GM19468 (cell line): Measurements from ENCODE around the gene SORL1-AS1.
"Not testable (repeated sequence)": the region's sequence is repeated elsewhere in the genome, so short reads cannot be mapped to it uniquely, and the experiment has no call there.

ENCODE experiments used
- ATAC-seq: cut with Tn5 transposase; IDR thresholded peaks from one replicate; pipeline ENCODE4 v1.9.1; 2021; ENCODE audit warnings: mild to moderate bottlenecking, moderate library complexity, moderate number of reproducible peaks; ENCODE audit not compliant: unreplicated experiment; ENCODE audit errors: extremely low read depth

SORL1-AS1 gene

DNA sequence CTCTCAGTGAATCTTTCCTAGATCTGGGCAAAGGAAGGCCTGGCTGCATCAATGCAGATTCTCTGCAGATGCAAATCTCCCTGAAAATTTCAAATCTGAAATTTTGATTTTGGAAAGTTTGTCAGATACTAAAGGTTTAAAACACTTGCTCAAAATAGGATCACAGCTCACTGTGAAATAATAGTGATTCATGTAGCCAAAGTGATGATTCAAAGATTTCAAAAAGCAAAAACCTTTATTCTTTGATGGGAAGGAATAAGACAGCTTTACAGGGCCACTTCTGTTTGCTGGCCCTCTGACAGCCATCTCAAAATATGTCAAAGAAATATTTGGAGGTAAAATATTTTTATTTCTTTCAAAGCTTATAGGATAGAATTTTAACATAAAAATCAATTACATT is 41.4 kb downstream of the SORL1-AS1 start:
- not testable (repeated sequence) for ATAC-seq

GRCh38 chr11:121410041-121410440 is 42.7 kb downstream of the SORL1-AS1 start:
- ATAC-seq = not testable (repeated sequence)

DNA sequence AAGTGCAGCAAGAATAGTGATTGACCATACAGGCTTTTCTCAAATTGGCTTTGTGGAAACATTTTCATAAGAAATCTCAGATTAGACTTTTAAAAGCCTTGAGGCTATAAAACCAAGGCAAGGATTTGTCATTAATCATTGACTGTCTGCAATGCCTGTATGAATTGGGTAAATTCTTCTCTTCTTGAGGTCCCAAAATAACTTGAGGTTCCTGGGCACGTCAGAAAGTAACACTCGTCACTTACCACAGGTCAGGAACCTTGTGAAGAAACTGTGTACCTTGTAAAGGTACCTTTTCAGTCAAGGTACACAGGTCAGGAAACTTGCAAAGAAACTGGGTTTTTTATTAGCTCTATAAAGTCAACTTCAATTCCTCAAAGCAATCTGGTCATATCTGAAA is 43.9 kb downstream of the SORL1-AS1 start:
- no peak for ATAC-seq

- ATAC-seq = no peak
These were observed 46.5 kb downstream of the SORL1-AS1 start for GRCh38 chr11:121406291-121406690.

- ATAC-seq = no peak
These were observed 47.1 kb downstream of the SORL1-AS1 start for GRCh38 chr11:121405646-121406045.

GRCh38 chr11:121394785-121395184 is 58.0 kb downstream of the SORL1-AS1 start:
- no peak for ATAC-seq

GRCh38 chr11:121393855-121394254 is 58.9 kb downstream of the SORL1-AS1 start:
- no peak for ATAC-seq

DNA sequence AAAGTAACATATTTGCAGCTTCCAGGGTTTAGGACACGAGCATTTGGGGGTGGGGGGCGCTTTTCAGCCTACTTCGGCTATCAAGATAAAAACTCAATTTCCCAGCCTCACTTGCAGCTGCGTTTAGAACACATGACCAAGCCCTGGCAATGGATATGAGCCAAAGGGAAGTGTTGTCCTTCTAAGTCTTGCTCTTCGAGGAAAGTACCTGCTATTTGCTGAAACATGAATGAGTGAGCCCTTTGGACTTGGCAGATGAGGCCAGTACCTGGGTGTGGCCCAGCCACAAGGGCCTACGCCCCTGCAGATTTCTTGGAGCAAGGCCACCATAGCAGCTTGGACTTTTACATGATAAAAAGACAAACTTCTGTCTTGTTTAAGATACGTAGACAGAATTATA is 60.9 kb downstream of the SORL1-AS1 start:
- ATAC-seq = no peak

GRCh38 chr11:121389651-121390050 is 63.1 kb downstream of the SORL1-AS1 start:
- no peak for ATAC-seq
